NB4 (cell line): ENCODE measurements around the gene SLK.

Source experiments
- DNase-seq: peaks from one replicate; pipeline ENCODE4 v3.0.0; 2010; ENCODE audit warnings: low read depth
- H3K4me3 ChIP-seq: one replicate; pipeline ENCODE4 v1.5.1; 2011; ENCODE audit warnings: mild to moderate bottlenecking, low read depth, low read length, moderate library complexity
- CTCF ChIP-seq: IDR thresholded peaks from one replicate; pipeline ENCODE4 v1.5.1; 2012; ENCODE audit warnings: low read depth, low read length
- MYC ChIP-seq: IDR thresholded peaks from 2 replicates; pipeline ENCODE4 v1.6.1; 2011; ENCODE audit warnings: low read depth, low read length
- POLR2A ChIP-seq: IDR thresholded peaks from 2 replicates; pipeline ENCODE4 v1.6.1; 2011; ENCODE audit warnings: mild to moderate bottlenecking; ENCODE audit not compliant: insufficient read length; ENCODE audit errors: extremely low read depth
- TF ChIP-seq, protein P1 (sequence below): IDR thresholded peaks from 2 replicates; pipeline ENCODE4 v1.6.1; 2011; ENCODE audit warnings: low read depth, low read length

The SLK gene

GRCh38 chr10:104067525-104067924 is 100.6 kb downstream of the SLK start:
- no peak for DNase-seq

DNA sequence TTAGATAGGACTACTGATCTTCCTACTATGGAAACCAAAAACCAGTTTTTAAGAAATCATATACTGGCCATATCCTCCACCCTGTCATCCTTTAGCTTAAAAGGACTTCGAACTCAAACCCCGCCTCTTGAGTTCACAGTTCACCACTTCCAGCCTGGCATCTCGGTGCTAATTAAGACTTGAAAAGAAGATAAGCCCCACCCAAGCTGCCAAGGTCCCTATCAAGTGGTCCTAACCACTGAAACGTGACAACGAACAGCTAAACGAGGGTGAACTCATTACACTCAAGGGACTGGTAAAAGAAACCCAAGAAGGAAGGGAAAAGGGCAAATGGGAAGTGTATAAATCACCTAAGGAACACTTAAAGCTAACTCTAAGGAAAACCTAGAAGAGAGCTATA is 102.7 kb downstream of the SLK start:
- TF ChIP-seq CTCF (no peak), MYC (no peak), POLR2A (no peak)
- TF ChIP-seq, protein P1, sequence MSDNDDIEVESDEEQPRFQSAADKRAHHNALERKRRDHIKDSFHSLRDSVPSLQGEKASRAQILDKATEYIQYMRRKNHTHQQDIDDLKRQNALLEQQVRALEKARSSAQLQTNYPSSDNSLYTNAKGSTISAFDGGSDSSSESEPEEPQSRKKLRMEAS = no peak
- H3K4me3 ChIP-seq = no peak overlapping the region

More at GRCh38 chr10:104067525-104067924, 100.6 kb downstream of the SLK start:
- H3K4me3 ChIP-seq = no peak overlapping the region
- TF ChIP-seq, protein P1 = no peak
- TF ChIP-seq CTCF (no peak), POLR2A (no peak), MYC (no peak)

GRCh38 chr10:104072786-104073185 is 105.8 kb downstream of the SLK start:
- H3K4me3 ChIP-seq = no peak overlapping the region
- TF ChIP-seq CTCF (no peak), MYC (no peak), POLR2A (no peak)
- TF ChIP-seq, protein P1 = no peak
- no peak for DNase-seq

More for the DNA sequence above, 102.7 kb downstream of the SLK start:
- no peak for DNase-seq

GRCh38 chr10:104074505-104074904 is 107.6 kb downstream of the SLK start:
- no peak for DNase-seq
- TF ChIP-seq CTCF (no peak), POLR2A (no peak)
- H3K4me3 ChIP-seq = no peak overlapping the region

DNA sequence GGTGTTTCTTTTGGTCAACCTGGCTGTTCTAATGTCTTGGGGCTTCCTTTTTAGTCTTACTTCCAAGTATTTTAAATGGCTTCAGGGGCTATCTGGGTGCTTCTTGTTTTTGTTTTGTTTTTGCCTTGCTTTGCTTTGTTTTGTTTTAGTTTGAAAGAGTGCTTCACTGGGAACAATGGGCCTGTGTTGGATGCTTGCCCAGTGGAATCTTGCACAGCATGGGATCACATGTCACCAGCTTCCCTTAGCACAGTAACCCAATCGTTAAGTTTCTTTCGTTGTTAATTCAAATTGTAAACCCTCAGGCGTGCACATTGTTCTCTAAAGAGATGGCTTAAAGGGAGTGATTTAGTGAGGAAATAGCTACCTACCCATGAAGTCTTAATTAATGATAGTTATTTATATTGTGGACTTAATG is 109.8 kb downstream of the SLK start:
- no peak for TF ChIP-seq MYC
- no peak for TF ChIP-seq POLR2A
- TF ChIP-seq, protein P1 = no peak
- no peak overlapping the region for H3K4me3 ChIP-seq
- no peak for DNase-seq

DNA sequence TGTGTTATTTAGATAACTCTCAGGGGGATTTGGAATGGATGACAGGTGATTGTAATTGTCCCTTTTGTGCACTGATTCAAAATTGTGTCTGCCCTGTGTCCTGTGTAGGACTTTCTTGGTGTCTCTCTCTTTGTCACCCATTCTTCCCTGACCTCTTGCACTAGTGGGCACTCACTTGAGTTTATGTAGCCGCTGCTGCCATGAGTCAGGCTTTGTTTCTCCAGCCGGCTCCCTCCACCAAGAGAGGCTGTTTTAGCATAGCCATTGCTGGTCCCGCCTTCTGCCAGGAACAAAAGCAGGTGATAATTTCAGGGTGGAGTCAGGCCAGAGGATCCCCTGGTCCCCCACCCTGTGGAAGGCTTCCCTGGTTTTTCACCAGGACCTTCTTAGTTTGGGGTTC is 110.3 kb downstream of the SLK start:
- DNase-seq = no peak
- no peak for TF ChIP-seq MYC
- TF ChIP-seq, protein P1 = no peak
- TF ChIP-seq CTCF = no peak
- no peak for TF ChIP-seq POLR2A
- no peak overlapping the region for H3K4me3 ChIP-seq
